ENCODE measurements around the gene NRXN3. TPM values are rescaled to one million over a fixed set of nuclear protein-coding genes. Genes with fewer than 3 reads are reported as not detected.

NRXN3 gene
- total and polyA plus RNA-seq, 11 donors = 0.19 to 2.2 (median 1.1) TPM

DNA sequence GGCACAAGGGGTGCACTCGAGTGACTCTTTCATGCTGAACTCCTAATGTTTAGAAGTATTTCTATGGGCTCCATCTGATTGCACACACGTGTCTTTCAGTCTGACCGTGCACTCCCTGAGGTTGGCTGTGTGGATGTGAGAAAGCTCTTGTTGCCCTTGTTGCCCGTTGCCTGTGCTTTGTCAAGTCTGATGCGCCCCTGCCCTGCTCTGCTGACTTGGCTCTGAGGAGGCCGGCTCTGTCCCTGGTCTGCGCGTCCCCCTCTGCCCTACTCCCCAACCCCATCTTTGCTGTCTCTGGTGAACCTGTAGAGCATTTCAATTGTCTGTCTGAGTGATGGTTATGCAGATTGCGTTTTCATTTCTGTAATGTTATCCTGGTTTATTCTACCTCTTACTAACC is 802.3 kb downstream of the NRXN3 start:
- intact Hi-C loops (cut with DNase I) = loop anchor here in 1 of 10 donors (5.0 kb wide), 1 partner anchor 1880 kb away; no protein-coding TSS in a partner anchor
- ATAC-seq (no peak), DNase-seq (no peak)
- Histone ChIP-seq H3K4me3 (no peak overlapping the region), H3K9me3 (no peaks in the 10 kb centered on the region), H3K27ac (no peak overlapping the region), H3K27me3 (no peaks in the 10 kb centered on the region), H3K4me1 (peaks cover 0 to 3% (median 0%) of the 10 kb centered on the region in 12 donors), H3K36me3 (no peaks in the 10 kb centered on the region)
- TF ChIP-seq POLR2A (IDR thresholded peaks at IDR 0.05) = no peak
- TF ChIP-seq, protein P1, sequence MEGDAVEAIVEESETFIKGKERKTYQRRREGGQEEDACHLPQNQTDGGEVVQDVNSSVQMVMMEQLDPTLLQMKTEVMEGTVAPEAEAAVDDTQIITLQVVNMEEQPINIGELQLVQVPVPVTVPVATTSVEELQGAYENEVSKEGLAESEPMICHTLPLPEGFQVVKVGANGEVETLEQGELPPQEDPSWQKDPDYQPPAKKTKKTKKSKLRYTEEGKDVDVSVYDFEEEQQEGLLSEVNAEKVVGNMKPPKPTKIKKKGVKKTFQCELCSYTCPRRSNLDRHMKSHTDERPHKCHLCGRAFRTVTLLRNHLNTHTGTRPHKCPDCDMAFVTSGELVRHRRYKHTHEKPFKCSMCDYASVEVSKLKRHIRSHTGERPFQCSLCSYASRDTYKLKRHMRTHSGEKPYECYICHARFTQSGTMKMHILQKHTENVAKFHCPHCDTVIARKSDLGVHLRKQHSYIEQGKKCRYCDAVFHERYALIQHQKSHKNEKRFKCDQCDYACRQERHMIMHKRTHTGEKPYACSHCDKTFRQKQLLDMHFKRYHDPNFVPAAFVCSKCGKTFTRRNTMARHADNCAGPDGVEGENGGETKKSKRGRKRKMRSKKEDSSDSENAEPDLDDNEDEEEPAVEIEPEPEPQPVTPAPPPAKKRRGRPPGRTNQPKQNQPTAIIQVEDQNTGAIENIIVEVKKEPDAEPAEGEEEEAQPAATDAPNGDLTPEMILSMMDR (IDR thresholded peaks at IDR 0.05) = no peak
- 80 to 87% (median 84%) methylated on average over 9 of the region's 9 CpGs for WGBS, 4 donors

DNA sequence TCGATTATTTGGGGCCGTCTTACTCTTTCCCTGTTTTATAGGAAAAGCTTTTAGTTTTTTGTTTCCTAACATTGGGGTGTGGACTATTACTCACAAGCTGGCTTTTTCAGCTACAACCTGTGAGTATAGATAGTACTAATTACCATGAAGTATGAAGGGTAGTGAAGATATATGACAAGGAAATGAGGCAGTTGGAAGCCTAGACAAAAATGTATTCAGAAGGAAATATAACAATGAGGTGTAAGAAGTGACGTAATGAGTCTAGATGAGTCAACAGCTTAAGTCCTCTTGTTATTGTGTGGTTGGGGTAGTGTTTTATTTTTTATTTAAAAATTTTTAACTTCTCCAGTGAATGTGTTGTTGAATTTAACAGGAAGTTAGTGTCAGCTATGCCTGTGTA is 804.5 kb downstream of the NRXN3 start:
- no peak overlapping the region for H3K4me3 ChIP-seq
- H3K4me1 ChIP-seq = no peaks in the 10 kb centered on the region
- no peaks in the 10 kb centered on the region for H3K9me3 ChIP-seq
- ATAC-seq (no peak), DNase-seq (no peak)
- no peak overlapping the region for H3K27ac ChIP-seq
- 60 to 78% (median 71%) methylated on average over 3 of the region's 3 CpGs for WGBS, 4 donors
- no peaks in the 10 kb centered on the region for H3K27me3 ChIP-seq
- H3K36me3 ChIP-seq = no peaks in the 10 kb centered on the region
- intact Hi-C loops (cut with DNase I) = loop anchor here in 1 of 10 donors (5.0 kb wide), 1 partner anchor 1878 kb away; no protein-coding TSS in a partner anchor
- TF ChIP-seq, protein P1 (IDR thresholded peaks at IDR 0.05) = no peak
- TF ChIP-seq POLR2A (IDR thresholded peaks at IDR 0.05) = no peak

DNA sequence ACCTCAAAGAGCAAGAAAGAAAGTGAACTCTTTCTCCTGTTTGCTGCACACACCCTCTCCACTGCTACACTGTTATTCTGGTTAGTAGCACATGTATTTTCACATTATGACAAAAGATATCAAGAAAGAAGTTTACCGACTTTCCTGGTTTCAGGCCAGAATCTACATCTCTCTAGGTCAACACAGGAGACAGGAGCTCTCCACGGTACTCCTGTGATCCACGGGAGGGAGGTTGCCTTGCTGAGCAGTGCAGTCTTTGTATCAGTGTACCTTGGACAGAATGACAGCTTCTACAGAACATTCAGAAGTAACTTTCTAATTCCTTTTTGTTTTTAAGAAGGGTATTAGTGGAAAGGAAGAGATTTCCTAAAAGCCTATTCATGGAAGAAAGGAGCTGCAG is 805.6 kb downstream of the NRXN3 start:
- no peaks in the 10 kb centered on the region for H3K9me3 ChIP-seq
- no peaks in the 10 kb centered on the region for H3K4me1 ChIP-seq
- no peak overlapping the region for H3K27ac ChIP-seq
- intact Hi-C loops (cut with DNase I) = no loop called here
- 43 to 47% (median 45%) methylated on average over 3 of the region's 3 CpGs for WGBS, 4 donors
- no peak for TF ChIP-seq POLR2A (IDR thresholded peaks at IDR 0.05)
- TF ChIP-seq, protein P1 (IDR thresholded peaks at IDR 0.05) = no peak
- H3K36me3 ChIP-seq = no peaks in the 10 kb centered on the region
- DNase-seq (no peak), ATAC-seq (no peak)
- H3K4me3 ChIP-seq = no peak overlapping the region
- no peaks in the 10 kb centered on the region for H3K27me3 ChIP-seq

DNA sequence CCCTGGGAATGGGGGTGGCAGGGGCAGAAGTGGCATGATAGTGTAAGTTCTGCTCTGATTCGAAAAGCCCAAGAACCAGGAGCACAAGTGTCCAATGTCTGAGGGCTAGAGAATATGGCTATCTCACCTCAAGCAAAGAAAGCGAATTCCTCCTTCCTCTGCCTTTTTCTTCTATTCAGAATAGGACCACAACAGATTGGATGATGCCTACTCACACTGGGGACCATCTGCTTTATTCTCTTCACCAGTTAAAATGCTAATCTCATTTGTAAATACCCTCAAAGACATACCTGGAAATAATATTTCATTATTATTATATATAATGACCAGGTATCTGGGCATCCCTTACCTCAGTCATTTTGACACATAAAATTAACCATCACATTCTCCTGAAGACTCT is 808.7 kb downstream of the NRXN3 start:
- DNase-seq (no peak), ATAC-seq (no peak)
- Histone ChIP-seq H3K36me3 (no peaks in the 10 kb centered on the region), H3K27me3 (no peaks in the 10 kb centered on the region), H3K4me3 (no peak overlapping the region), H3K27ac (no peak overlapping the region), H3K9me3 (no peaks in the 10 kb centered on the region), H3K4me1 (no peaks in the 10 kb centered on the region)
- no peak for TF ChIP-seq POLR2A (IDR thresholded peaks at IDR 0.05)
- TF ChIP-seq, protein P1 (IDR thresholded peaks at IDR 0.05) = no peak
- intact Hi-C loops (cut with DNase I) = no loop called here
- 75 to 95% (median 85%) methylated on average over 2 of the region's 2 CpGs for WGBS, 4 donors

All from heart left ventricle (tissue), 16 donors.